ENCODE results near the gene ZMYND11. TPM values are rescaled to one million over a fixed set of nuclear protein-coding genes. Genes with fewer than 3 reads are reported as not detected.

ZMYND11 gene
- polyA plus RNA-seq, 1 donor (not counting 4 experiments of a cell fraction or from before 2014, with no cell fraction given), result 36.1 TPM

DNA sequence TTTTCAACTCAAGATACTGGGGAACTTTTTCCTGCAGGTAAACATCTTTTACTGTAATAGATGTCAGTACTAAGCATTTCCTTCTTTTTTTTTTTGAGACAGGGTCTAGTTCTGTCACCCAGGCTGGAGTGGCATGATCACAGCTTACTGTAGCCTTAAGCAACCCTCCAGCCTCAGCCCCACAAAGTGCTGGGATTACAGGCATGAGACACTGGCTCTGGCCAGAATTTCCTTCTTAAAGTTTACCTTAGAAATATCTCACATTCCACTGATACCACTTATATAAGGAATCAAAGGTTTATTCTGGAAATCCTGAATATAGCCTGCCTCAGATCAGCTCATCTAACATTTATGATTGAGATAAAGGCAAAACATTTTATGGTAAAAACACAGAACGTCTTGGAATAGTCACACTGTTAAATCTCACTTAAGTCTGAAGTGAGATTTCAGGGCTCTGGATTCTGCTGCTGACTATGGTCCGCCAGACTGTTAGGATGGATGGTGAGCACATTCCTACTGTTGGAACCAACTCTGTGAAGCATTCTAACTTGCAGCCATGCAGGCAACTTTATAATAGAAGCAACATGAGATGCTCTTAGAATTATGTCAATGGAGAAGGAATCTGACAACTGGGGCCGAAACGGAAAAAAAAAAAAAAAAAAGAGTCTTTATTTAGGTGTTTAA is 151.9 kb downstream of the ZMYND11 start:
- no peak overlapping the region for H3K4me2 ChIP-seq (ENCODE audit: control insufficient read depth, extremely low read depth, insufficient read depth, low read depth, low read length)
- no peaks in the 10 kb centered on the region for H3K36me3 ChIP-seq (ENCODE audit: control insufficient read depth in 2 of 2, extremely low read depth in 1 of 2, insufficient read depth in 2 of 2, low read length in 2 of 2)

DNA sequence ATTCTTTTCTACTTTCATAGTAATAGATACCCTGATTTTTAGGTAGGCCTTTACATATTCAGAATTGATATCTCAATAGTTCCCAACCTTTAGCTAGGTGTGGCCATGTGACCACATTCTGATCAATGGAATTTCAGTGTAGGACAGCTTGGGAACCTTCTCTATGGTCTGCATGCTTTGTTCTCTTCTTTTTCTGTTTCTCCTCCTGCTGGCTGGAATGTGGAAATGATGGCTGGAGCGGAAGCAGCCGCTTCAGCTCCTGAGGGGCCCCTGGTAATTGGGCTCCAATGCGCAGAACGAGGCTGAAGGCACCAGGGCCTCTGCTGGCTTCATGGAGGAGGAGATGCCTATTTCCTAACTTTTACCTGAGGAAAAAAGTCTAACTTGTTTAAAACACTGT is 152.6 kb downstream of the ZMYND11 start:
- Histone ChIP-seq H3K79me2 (ENCODE audit: control insufficient read depth, insufficient read depth, low read length) (no peaks in the 10 kb centered on the region), H3K4me2 (ENCODE audit: control insufficient read depth, extremely low read depth, insufficient read depth, low read depth, low read length) (no peak overlapping the region), H3K4me1 (ENCODE audit: control insufficient read depth, extremely low read depth, insufficient read depth, low read length) (no peaks in the 10 kb centered on the region), H3K4me3 (ENCODE audit: control insufficient read depth in 2 of 3, extremely low read depth in 1 of 3, insufficient read depth in 2 of 3, low read depth in 1 of 3, low read length in 3 of 3) (no peak overlapping the region), H2AFZ (ENCODE audit: control insufficient read depth, low read length) (no peak overlapping the region), H3K9me1 (ENCODE audit: control insufficient read depth, extremely low read depth, insufficient read depth, low read length) (no peaks in the 10 kb centered on the region), H3K36me3 (ENCODE audit: control insufficient read depth in 2 of 2, extremely low read depth in 1 of 2, insufficient read depth in 2 of 2, low read length in 2 of 2) (no peaks in the 10 kb centered on the region), H4K20me1 (ENCODE audit: control insufficient read depth, extremely low read depth, insufficient read depth, low read length) (no peaks in the 10 kb centered on the region), H3K27ac (ENCODE audit: control insufficient read depth, insufficient read depth, low read length) (no peak overlapping the region), H3K9ac (ENCODE audit: control insufficient read depth, extremely low read depth, insufficient read depth, low read length) (no peak overlapping the region), H3K27me3 (ENCODE audit: control insufficient read depth, extremely low read depth, insufficient read depth, low read length) (no peaks in the 10 kb centered on the region), H3K9me3 (ENCODE audit: control insufficient read depth, low read depth, low read length) (no peaks in the 10 kb centered on the region)
- TF ChIP-seq EZH2 (IDR thresholded peaks at IDR 0.05; ENCODE audit: low read length), result no peak
- TF ChIP-seq, protein P1, sequence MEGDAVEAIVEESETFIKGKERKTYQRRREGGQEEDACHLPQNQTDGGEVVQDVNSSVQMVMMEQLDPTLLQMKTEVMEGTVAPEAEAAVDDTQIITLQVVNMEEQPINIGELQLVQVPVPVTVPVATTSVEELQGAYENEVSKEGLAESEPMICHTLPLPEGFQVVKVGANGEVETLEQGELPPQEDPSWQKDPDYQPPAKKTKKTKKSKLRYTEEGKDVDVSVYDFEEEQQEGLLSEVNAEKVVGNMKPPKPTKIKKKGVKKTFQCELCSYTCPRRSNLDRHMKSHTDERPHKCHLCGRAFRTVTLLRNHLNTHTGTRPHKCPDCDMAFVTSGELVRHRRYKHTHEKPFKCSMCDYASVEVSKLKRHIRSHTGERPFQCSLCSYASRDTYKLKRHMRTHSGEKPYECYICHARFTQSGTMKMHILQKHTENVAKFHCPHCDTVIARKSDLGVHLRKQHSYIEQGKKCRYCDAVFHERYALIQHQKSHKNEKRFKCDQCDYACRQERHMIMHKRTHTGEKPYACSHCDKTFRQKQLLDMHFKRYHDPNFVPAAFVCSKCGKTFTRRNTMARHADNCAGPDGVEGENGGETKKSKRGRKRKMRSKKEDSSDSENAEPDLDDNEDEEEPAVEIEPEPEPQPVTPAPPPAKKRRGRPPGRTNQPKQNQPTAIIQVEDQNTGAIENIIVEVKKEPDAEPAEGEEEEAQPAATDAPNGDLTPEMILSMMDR (optimal IDR thresholded peaks at IDR 0.05 in 1 of 3, IDR thresholded peaks at IDR 0.05 in 1 of 3, conservative IDR thresholded peaks at IDR 0.05 in 1 of 3; ENCODE audit: extremely low read depth in 1 of 3, insufficient read depth in 2 of 3, low read length in 3 of 3), result peak in 2 of 3 experiments; percentile 21 to 26
- dilution Hi-C loops (cut with MboI; ENCODE audit: extremely low pct_ligation_motif_present, low sequenced_read_pairs), result no loop called here
- no peak for DNase-seq (ENCODE audit: low read depth, low spot score)
- FAIRE-seq, result no peak

More for the DNA sequence above, 151.9 kb downstream of the ZMYND11 start:
- H4K20me1 ChIP-seq (ENCODE audit: control insufficient read depth, extremely low read depth, insufficient read depth, low read length), result no peaks in the 10 kb centered on the region
- H3K79me2 ChIP-seq (ENCODE audit: control insufficient read depth, insufficient read depth, low read length), result no peaks in the 10 kb centered on the region
- H3K27me3 ChIP-seq (ENCODE audit: control insufficient read depth, extremely low read depth, insufficient read depth, low read length), result no peaks in the 10 kb centered on the region
- no peak overlapping the region for H3K4me3 ChIP-seq (ENCODE audit: control insufficient read depth in 2 of 3, extremely low read depth in 1 of 3, insufficient read depth in 2 of 3, low read depth in 1 of 3, low read length in 3 of 3)
- H3K27ac ChIP-seq (ENCODE audit: control insufficient read depth, insufficient read depth, low read length), result no peak overlapping the region
- no peaks in the 10 kb centered on the region for H3K9me1 ChIP-seq (ENCODE audit: control insufficient read depth, extremely low read depth, insufficient read depth, low read length)
- DNase-seq (ENCODE audit: low read depth, low spot score) (no peak), FAIRE-seq (no peak)
- dilution Hi-C loops (cut with MboI; ENCODE audit: extremely low pct_ligation_motif_present, low sequenced_read_pairs), result no loop called here
- H3K4me1 ChIP-seq (ENCODE audit: control insufficient read depth, extremely low read depth, insufficient read depth, low read length), result no peaks in the 10 kb centered on the region
- H2AFZ ChIP-seq (ENCODE audit: control insufficient read depth, low read length), result no peak overlapping the region
- no peak overlapping the region for H3K9ac ChIP-seq (ENCODE audit: control insufficient read depth, extremely low read depth, insufficient read depth, low read length)
- TF ChIP-seq, protein P1 (optimal IDR thresholded peaks at IDR 0.05 in 1 of 3, IDR thresholded peaks at IDR 0.05 in 1 of 3, conservative IDR thresholded peaks at IDR 0.05 in 1 of 3; ENCODE audit: extremely low read depth in 1 of 3, insufficient read depth in 2 of 3, low read length in 3 of 3), result no peak
- no peak for TF ChIP-seq EZH2 (IDR thresholded peaks at IDR 0.05; ENCODE audit: low read length)
- no peaks in the 10 kb centered on the region for H3K9me3 ChIP-seq (ENCODE audit: control insufficient read depth, low read depth, low read length)

Measured in keratinocyte (primary cell).